GM12878 (cell line): ENCODE data around the gene DOC2B. TPM values are rescaled to one million over a fixed set of nuclear protein-coding genes. Genes with fewer than 3 reads are reported as not detected.

Experiments
- MEF2B ChIP-seq: fragments of 450-650 bp; IDR thresholded peaks from 2 replicates; pipeline ENCODE4 v1.6.1; 2018; ENCODE audit warnings: mild to moderate bottlenecking, moderate library complexity; ENCODE audit not compliant: partially characterized antibody, poor library complexity, severe bottlenecking
- PAX8 ChIP-seq: fragments of 450-650 bp; IDR thresholded peaks from 2 replicates; pipeline ENCODE4 v1.6.1; 2017; ENCODE audit warnings: mild to moderate bottlenecking, moderate library complexity
- REST ChIP-seq: IDR thresholded peaks from 2 replicates; pipeline ENCODE4 v1.6.1; 2012; ENCODE audit warnings: mild to moderate bottlenecking, low read depth, low read length
- ZBTB40 ChIP-seq: fragments of 450-650 bp; IDR thresholded peaks from 2 replicates; pipeline ENCODE4 v1.6.1; 2016; ENCODE audit warnings: mild to moderate bottlenecking, moderate library complexity, borderline replicate concordance
- polyA plus RNA-seq, 11 experiments: library from polyadenylated mRNA; depleted of rRNA in 4 of 11; unstranded in 6 of 11; stranded (reverse) in 5 of 11; fragments of >200 nt; fragmentation: Nextera tagmentation in 4 of 11; fragmentation: Illumina TruSeq in 1 of 11; extraction: Ambion mirVana in 4 of 11; extraction: Trizol in 1 of 11; gene quantifications; 1 replicate in 1 of 11; 2 replicates in 10 of 11; pipeline versions ENCODE4 v1.2.1 to v1.2.3, GENCODE V29; 2011 to 2016; ENCODE audit warnings: inconsistent platforms in 2 of 11, missing spikeins in 2 of 11, low read depth in 1 of 11
- total RNA-seq, 4 experiments: library from RNA; depleted of rRNA in 3 of 4; stranded (reverse); fragments of >200 nt in 3 of 4; fragmentation: Illumina TruSeq in 1 of 4; extraction: Trizol in 1 of 4; gene quantifications; 2 replicates each; pipeline versions ENCODE4 v1.2.1 to v1.2.3, GENCODE V29; 2013 to 2021

Gene DOC2B
- total and polyA plus RNA-seq, 10 of the 15 experiments (the other 5 are each of a cell fraction or from before 2014, with no cell fraction given) = not detected

GRCh38 chr17:178292-179065, 3.0 kb downstream of the DOC2B start (continued):
- no peak for TF ChIP-seq ZBTB40
- no peak for TF ChIP-seq REST
- TF ChIP-seq PAX8 = no peak
- no peak for TF ChIP-seq MEF2B
